DND-41 (cell line): ENCODE results near the gene SHC2.

Experiments used
- EZH2 ChIP-seq: IDR thresholded peaks from 3 replicates; pipeline ENCODE4 v1.6.1; 2012; ENCODE audit warnings: borderline replicate concordance, low read depth, mild to moderate bottlenecking, moderate library complexity, low read length, inconsistent platforms; ENCODE audit not compliant: severe bottlenecking
- TF ChIP-seq, protein P1 (sequence below): IDR thresholded peaks from 2 replicates; pipeline ENCODE4 v1.5.1; 2012; ENCODE audit warnings: borderline replicate concordance, low read length, moderate library complexity, mild to moderate bottlenecking; ENCODE audit not compliant: poor library complexity, severe bottlenecking; ENCODE audit errors: extremely low read depth

- TF ChIP-seq, protein P1, sequence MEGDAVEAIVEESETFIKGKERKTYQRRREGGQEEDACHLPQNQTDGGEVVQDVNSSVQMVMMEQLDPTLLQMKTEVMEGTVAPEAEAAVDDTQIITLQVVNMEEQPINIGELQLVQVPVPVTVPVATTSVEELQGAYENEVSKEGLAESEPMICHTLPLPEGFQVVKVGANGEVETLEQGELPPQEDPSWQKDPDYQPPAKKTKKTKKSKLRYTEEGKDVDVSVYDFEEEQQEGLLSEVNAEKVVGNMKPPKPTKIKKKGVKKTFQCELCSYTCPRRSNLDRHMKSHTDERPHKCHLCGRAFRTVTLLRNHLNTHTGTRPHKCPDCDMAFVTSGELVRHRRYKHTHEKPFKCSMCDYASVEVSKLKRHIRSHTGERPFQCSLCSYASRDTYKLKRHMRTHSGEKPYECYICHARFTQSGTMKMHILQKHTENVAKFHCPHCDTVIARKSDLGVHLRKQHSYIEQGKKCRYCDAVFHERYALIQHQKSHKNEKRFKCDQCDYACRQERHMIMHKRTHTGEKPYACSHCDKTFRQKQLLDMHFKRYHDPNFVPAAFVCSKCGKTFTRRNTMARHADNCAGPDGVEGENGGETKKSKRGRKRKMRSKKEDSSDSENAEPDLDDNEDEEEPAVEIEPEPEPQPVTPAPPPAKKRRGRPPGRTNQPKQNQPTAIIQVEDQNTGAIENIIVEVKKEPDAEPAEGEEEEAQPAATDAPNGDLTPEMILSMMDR = no peak
- TF ChIP-seq EZH2 = no peak
Measured at GRCh38 chr19:458091-459042, 2.5 kb downstream of the SHC2 start.
